Prostate gland (tissue), 2 donors: Measurements from ENCODE around the gene WFIKKN1. TPM values are rescaled to one million over a fixed set of nuclear protein-coding genes. Genes with fewer than 3 reads are reported as not detected.
A peak's percentile ranks its signal among the peaks of the same experiment; 100 is the strongest.

ENCODE experiments used
- DNase-seq: peaks from one replicate; pipeline ENCODE4 v3.0.0-alpha.2; 2019; ENCODE audit warnings: low spot score
- H3K27ac ChIP-seq, 2 donors: fragments of 200-600 bp; sonication (generic); 2 replicates each; pipeline ENCODE4 v1.5.1; 2017 to 2019
- H3K27me3 ChIP-seq: fragments of 200-600 bp; sonication (generic); replicated peaks from 2 replicates; pipeline ENCODE4 v1.5.1; 2019; ENCODE audit not compliant: insufficient read depth
- H3K36me3 ChIP-seq, 2 donors: fragments of 200-600 bp; sonication (generic); 1 replicate in 1 of 2; 2 replicates in 1 of 2; pipeline versions ENCODE4 v1.5.1 to v1.8.1; 2017 to 2019
- H3K4me1 ChIP-seq: fragments of 200-600 bp; sonication (generic); replicated peaks from 2 replicates; pipeline ENCODE4 v1.5.1; 2019
- H3K4me3 ChIP-seq, 2 donors: fragments of 200-600 bp; sonication (generic); 2 replicates each; pipeline ENCODE4 v1.5.1; 2017 to 2019
- H3K9me3 ChIP-seq: fragments of 200-600 bp; sonication (generic); 2 replicates; pipeline ENCODE4 v1.5.1; 2017
- POLR2A ChIP-seq: fragments of 450-650 bp; IDR thresholded peaks from one replicate; pipeline ENCODE4 v1.6.1; 2016; ENCODE audit warnings: antibody characterized with exemption, mild to moderate bottlenecking
- POLR2AphosphoS5 ChIP-seq: sonication (generic); formaldehyde crosslinking; IDR thresholded peaks from one replicate; pipeline ENCODE4 v1.6.1; 2017; ENCODE audit warnings: antibody characterized with exemption
- WGBS: methylation state at CpG from one replicate; pipeline ENCODE4 v1.1.5; 2018; 5-methylcytosine and 5-hydroxymethylcytosine counted together
- intact Hi-C: fragments of 100-400 bp; cut with DNase I; formaldehyde crosslinking; loops from one replicate; pipeline ENCODE4 v1.14.2; 2022
- total RNA-seq, 2 donors: library from RNA; depleted of rRNA; stranded (reverse); fragments of >200 nt; gene quantifications; one replicate each; pipeline ENCODE4 v1.1.0, GENCODE V29; 2016
- TF ChIP-seq, protein P1 (sequence below), 4 experiments: fragments of 200-600 bp in 2 of 4; fragments of 450-650 bp in 2 of 4; sonication (generic) in 2 of 4; IDR thresholded peaks; 1 replicate in 3 of 4; 2 replicates in 1 of 4; pipeline ENCODE4 v1.5.1; 2016 to 2019; ENCODE audit warnings: antibody characterized with exemption in 4 of 4, mild to moderate bottlenecking in 2 of 4, moderate library complexity in 2 of 4

Gene WFIKKN1
- total RNA-seq, 2 donors from 2014 or later = 1.5 to 1.9 TPM

DNA sequence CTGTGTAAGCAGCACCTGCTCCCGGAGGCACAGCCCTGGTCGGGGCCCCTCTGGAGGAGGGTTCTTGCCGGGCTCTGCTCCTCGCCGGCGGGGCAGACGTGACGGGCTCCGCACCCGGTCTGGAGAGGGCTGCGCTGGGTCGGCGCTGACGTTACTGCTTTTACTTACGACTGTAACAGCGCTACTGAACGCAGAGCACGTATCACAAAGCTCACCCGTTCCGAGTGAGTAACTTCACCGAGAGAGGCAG is 42.2 kb upstream of the WFIKKN1 start:
- peak overlapping the region; percentile 70 for H3K4me3 ChIP-seq
- peak overlapping the region; percentile 95 to 98 for H3K27ac ChIP-seq
- TF ChIP-seq, protein P1, sequence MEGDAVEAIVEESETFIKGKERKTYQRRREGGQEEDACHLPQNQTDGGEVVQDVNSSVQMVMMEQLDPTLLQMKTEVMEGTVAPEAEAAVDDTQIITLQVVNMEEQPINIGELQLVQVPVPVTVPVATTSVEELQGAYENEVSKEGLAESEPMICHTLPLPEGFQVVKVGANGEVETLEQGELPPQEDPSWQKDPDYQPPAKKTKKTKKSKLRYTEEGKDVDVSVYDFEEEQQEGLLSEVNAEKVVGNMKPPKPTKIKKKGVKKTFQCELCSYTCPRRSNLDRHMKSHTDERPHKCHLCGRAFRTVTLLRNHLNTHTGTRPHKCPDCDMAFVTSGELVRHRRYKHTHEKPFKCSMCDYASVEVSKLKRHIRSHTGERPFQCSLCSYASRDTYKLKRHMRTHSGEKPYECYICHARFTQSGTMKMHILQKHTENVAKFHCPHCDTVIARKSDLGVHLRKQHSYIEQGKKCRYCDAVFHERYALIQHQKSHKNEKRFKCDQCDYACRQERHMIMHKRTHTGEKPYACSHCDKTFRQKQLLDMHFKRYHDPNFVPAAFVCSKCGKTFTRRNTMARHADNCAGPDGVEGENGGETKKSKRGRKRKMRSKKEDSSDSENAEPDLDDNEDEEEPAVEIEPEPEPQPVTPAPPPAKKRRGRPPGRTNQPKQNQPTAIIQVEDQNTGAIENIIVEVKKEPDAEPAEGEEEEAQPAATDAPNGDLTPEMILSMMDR (IDR thresholded peaks at IDR 0.05) = no peak
- TF ChIP-seq POLR2AphosphoS5 (no peak), POLR2A (no peak)
- no peaks in the 10 kb centered on the region for H3K27me3 ChIP-seq
- H3K4me1 ChIP-seq = peaks cover 8% of the 10 kb centered on the region
- WGBS = under 1% methylated on average over 21 of the region's 21 CpGs
- no peaks in the 10 kb centered on the region for H3K36me3 ChIP-seq
- intact Hi-C loops = loop anchor here (2.0 kb wide), 1 partner anchor 48 kb away; the partner anchor contains the start of gene METTL26
- no peak for DNase-seq
- no peaks in the 10 kb centered on the region for H3K9me3 ChIP-seq

DNA sequence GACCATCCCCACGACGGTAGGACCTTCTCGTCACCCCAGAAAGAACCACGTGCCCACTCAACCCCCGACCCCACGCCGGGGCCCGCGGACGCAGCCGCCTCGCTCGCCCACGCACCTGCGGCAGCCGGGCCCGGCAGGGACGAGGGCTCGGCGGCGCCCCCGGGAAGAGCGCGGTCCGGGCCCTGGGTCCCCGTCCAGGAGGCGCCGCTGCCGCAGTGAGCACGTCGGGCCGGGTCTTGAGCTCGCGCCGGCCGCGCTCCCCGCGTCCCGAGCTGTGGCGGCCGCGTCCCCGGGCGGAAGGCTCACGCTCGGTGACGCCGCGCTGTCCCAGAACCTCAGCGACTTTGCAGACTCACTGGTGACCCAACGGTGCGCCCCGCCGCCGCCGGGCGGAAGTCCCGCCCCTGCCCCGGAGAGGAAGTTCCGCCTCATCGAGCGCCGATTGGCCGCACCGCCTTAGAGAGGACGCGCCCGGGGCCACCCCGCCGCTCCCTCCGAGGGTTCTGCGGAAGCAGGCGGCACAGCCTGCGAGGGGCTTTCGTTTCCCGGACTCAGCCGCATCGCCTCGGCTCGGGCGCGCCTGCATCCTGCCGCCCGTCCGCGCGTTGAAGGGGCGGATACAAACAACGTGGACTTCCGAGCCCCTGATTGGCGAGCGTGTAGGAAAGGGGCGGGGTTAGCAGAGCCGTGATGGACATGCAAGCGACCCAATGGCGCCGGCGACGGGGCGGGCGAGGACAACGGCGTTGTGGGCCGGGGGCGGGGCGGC is 41.7 kb upstream of the WFIKKN1 start:
- Histone ChIP-seq H3K36me3 (no peaks in the 10 kb centered on the region), H3K4me3 (peak overlapping the region; percentile 70), H3K4me1 (peaks cover 12% of the 10 kb centered on the region), H3K9me3 (no peaks in the 10 kb centered on the region), H3K27me3 (no peaks in the 10 kb centered on the region), H3K27ac (peak overlapping the region; percentile 95 to 98)
- under 1% methylated on average over 104 of the region's 107 CpGs for WGBS
- TF ChIP-seq, protein P1 (IDR thresholded peaks at IDR 0.05) = peak in 1 of 4 experiments; percentile 20
- TF ChIP-seq POLR2A (peak; percentile 88), POLR2AphosphoS5 (peak; percentile 83)
- peak; percentile 97 for DNase-seq
- intact Hi-C loops = loop anchor here (2.0 kb wide), 1 partner anchor 48 kb away; the partner anchor contains the start of gene METTL26

DNA sequence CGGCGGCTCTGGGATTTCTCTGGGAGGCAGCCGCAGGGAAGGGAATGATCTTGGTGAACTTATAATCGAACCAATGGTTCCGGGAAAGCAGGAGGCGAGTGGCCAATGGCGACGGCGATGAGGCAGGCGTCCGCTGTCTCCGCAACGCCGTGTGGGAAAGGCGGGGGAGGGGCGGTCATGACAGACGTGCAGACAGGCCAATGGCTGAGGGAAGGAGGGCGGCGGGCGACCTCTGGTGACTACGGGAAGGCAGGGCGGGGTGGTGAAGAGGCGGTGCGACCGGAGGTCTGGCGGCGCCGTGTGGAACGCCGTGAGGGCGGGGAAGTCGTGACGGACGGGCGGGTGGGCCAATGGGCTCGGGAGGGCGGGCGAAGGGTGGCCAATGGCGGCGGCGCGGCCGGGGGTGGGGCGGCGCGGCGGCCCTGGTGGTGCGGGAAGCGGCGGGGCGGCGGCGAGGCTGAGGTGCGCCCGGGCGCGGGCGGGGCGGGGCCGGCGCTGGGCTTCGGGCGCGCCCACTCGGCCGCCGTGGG is 41.1 kb upstream of the WFIKKN1 start, which contains the start of gene RAB40C:
TSS of gene RAB40C (plus strand) at position 409 of the 530 bp plus-strand sequence. CDS start 226 bp downstream, outside the sequence.
- peaks cover 16% of the 10 kb centered on the region for H3K4me1 ChIP-seq
- H3K9me3 ChIP-seq = no peaks in the 10 kb centered on the region
- peak; percentile 99 for DNase-seq
- peak within 1 kb of the TSS; percentile 95 to 98 for H3K27ac ChIP-seq
- H3K4me3 ChIP-seq = peak within 1 kb of the TSS; percentile 70 to 87
- no peaks in the 10 kb centered on the region for H3K27me3 ChIP-seq
- no peaks in the 10 kb centered on the region for H3K36me3 ChIP-seq
- intact Hi-C loops = loop anchor here (2.0 kb wide), 1 partner anchor 47 kb away; the partner anchor contains the start of gene METTL26
- TF ChIP-seq, protein P1 (IDR thresholded peaks at IDR 0.05) = peak in 1 of 4 experiments; percentile 22
- TF ChIP-seq POLR2AphosphoS5 (peak; percentile 4), POLR2A (no peak)
- under 1% methylated on average over 51 of the region's 67 CpGs for WGBS

DNA sequence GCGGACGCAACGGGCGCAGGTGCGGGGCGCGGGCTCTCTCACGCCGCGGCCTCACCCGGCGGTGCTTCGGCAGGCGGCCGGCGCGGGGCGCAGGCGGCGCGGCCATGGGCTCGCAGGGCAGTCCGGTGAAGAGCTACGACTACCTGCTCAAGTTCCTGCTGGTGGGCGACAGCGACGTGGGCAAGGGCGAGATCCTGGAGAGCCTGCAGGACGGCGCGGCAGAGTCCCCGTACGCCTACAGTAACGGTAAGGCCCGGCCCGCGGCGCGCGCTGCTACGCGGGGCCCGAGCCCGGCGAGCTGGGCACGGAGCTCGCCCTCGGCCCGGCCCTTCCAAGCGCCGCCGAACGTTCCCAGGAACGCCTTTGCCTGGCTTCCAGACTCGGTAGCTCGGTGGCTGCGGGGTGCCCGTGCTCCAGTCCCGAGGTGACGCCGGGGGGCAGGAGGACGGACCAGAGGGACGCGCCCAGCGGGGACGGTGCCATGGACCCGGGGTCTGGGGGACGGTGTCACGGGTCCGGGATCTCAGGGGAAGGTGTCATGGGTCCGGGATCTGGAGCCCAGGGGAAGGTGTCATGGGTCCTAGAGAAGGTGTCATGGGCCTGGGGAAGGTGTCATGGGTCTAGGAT is 40.5 kb upstream of the WFIKKN1 start:
- Histone ChIP-seq H3K27ac (peak overlapping the region; percentile 87 to 89), H3K27me3 (no peaks in the 10 kb centered on the region), H3K4me1 (peaks cover 16% of the 10 kb centered on the region), H3K36me3 (no peaks in the 10 kb centered on the region), H3K9me3 (no peaks in the 10 kb centered on the region), H3K4me3 (peak overlapping the region; percentile 70 to 87)
- 1% methylated on average over 38 of the region's 71 CpGs for WGBS
- TF ChIP-seq POLR2A (peak; percentile 57), POLR2AphosphoS5 (no peak)
- intact Hi-C loops = no loop called here
- no peak for DNase-seq

DNA sequence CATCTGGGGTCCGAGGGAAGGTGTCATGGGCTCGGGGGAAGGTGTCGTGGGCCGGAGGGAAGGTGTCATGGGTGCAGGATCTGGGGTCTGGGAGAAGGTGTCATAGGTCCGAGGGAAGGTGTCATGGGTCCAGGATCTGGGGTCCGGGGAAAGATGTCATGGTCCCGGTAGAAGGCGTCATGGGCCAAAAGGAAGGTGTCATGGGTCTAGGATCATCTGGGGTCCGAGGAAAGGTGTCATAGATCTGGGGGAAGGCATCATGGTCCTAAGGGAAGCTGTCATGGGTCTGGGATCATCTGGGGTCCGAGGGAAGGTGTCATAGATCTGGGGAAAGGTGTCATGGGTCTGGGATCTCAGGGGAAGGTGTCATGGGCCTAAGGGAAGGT is 40.0 kb upstream of the WFIKKN1 start:
- intact Hi-C loops = no loop called here
- Histone ChIP-seq H3K27ac (peak overlapping the region; percentile 87 to 89), H3K4me1 (peaks cover 16% of the 10 kb centered on the region), H3K9me3 (no peaks in the 10 kb centered on the region), H3K4me3 (peak overlapping the region; percentile 70 to 87), H3K27me3 (no peaks in the 10 kb centered on the region), H3K36me3 (no peaks in the 10 kb centered on the region)
- DNase-seq = no peak
- WGBS = 36% methylated on average over 10 of the region's 10 CpGs
- no peak for TF ChIP-seq POLR2AphosphoS5
- TF ChIP-seq POLR2A = no peak
- TF ChIP-seq, protein P1 (IDR thresholded peaks at IDR 0.05) = no peak
